Prostate gland (tissue), 2 donors: ENCODE data around the gene CACNA1F. TPM values are rescaled to one million over a fixed set of nuclear protein-coding genes. Genes with fewer than 3 reads are reported as not detected.
"Not testable (repeated sequence)": the region's sequence is repeated elsewhere in the genome, so short reads cannot be mapped to it uniquely, and the experiment has no call there.

ENCODE experiments used
- DNase-seq: peaks from one replicate; pipeline ENCODE4 v3.0.0-alpha.2; 2019; ENCODE audit warnings: low spot score
- H3K27ac ChIP-seq, 2 donors: fragments of 200-600 bp; sonication (generic); 2 replicates each; pipeline ENCODE4 v1.5.1; 2017 to 2019
- H3K27me3 ChIP-seq: fragments of 200-600 bp; sonication (generic); replicated peaks from 2 replicates; pipeline ENCODE4 v1.5.1; 2019; ENCODE audit not compliant: insufficient read depth
- H3K36me3 ChIP-seq, 2 donors: fragments of 200-600 bp; sonication (generic); 1 replicate in 1 of 2; 2 replicates in 1 of 2; pipeline versions ENCODE4 v1.5.1 to v1.8.1; 2017 to 2019
- H3K4me1 ChIP-seq: fragments of 200-600 bp; sonication (generic); replicated peaks from 2 replicates; pipeline ENCODE4 v1.5.1; 2019
- H3K4me3 ChIP-seq, 2 donors: fragments of 200-600 bp; sonication (generic); 2 replicates each; pipeline ENCODE4 v1.5.1; 2017 to 2019
- H3K9me3 ChIP-seq: fragments of 200-600 bp; sonication (generic); 2 replicates; pipeline ENCODE4 v1.5.1; 2017
- POLR2A ChIP-seq: fragments of 450-650 bp; IDR thresholded peaks from one replicate; pipeline ENCODE4 v1.6.1; 2016; ENCODE audit warnings: antibody characterized with exemption, mild to moderate bottlenecking
- POLR2AphosphoS5 ChIP-seq: sonication (generic); formaldehyde crosslinking; IDR thresholded peaks from one replicate; pipeline ENCODE4 v1.6.1; 2017; ENCODE audit warnings: antibody characterized with exemption
- WGBS: methylation state at CpG from one replicate; pipeline ENCODE4 v1.1.5; 2018; 5-methylcytosine and 5-hydroxymethylcytosine counted together
- intact Hi-C: fragments of 100-400 bp; cut with DNase I; formaldehyde crosslinking; loops from one replicate; pipeline ENCODE4 v1.14.2; 2022
- total RNA-seq, 2 donors: library from RNA; depleted of rRNA; stranded (reverse); fragments of >200 nt; gene quantifications; one replicate each; pipeline ENCODE4 v1.1.0, GENCODE V29; 2016
- TF ChIP-seq, protein P1 (sequence below), 4 experiments: fragments of 200-600 bp in 2 of 4; fragments of 450-650 bp in 2 of 4; sonication (generic) in 2 of 4; IDR thresholded peaks; 1 replicate in 3 of 4; 2 replicates in 1 of 4; pipeline ENCODE4 v1.5.1; 2016 to 2019; ENCODE audit warnings: antibody characterized with exemption in 4 of 4, mild to moderate bottlenecking in 2 of 4, moderate library complexity in 2 of 4

The CACNA1F gene
- total RNA-seq, 2 donors from 2014 or later = 0.17 TPM; not detected in 1

DNA sequence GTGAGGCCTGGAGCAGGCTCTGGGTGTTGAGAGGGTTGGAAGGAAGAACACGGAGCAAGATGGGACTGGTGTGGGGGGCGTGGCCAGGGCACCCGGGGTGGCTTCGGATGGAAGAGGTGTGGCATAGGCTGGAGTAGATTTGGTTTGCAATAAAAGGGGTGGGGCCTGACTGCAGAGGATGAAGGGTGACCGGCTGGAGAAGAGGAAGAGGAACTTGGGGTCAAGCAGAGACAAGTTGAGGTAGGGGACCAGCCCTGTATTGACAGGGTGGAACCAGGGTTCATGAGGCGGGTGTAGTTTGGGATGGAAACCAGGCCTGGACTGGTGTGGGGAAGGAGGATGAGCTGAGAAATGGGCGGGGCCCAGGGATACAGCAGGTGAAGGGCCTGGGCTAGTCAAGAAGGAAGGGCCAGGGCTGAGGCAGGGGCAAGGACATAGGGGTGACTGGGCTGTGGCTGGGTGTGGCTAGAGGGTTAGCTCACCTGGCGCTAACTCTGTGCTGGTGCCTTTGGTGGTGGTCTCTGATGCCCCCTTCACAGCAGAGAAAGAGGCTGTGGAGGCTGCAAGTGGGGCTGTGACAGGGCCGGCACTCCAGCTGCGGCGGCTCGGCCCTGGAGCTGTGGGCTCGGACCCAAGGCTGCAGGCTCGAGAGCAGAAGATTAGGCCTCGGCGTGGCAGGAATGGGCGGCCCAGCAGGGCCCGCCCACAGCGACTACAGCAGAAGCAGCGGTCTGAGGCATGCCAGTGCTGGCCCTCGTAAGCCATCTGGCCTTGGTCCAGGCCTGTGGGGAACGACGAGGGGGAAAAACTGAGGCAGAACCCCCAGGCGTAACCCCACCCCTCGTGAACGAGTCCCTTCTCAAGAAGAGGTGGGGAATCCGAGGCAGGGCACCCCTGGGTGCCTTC is 56.5 kb downstream of the CACNA1F start:
- no peaks in the 10 kb centered on the region for H3K4me1 ChIP-seq
- no peaks in the 10 kb centered on the region for H3K27me3 ChIP-seq
- intact Hi-C loops = no loop called here
- H3K27ac ChIP-seq = peak overlapping the region; percentile 45 to 50
- TF ChIP-seq, protein P1, sequence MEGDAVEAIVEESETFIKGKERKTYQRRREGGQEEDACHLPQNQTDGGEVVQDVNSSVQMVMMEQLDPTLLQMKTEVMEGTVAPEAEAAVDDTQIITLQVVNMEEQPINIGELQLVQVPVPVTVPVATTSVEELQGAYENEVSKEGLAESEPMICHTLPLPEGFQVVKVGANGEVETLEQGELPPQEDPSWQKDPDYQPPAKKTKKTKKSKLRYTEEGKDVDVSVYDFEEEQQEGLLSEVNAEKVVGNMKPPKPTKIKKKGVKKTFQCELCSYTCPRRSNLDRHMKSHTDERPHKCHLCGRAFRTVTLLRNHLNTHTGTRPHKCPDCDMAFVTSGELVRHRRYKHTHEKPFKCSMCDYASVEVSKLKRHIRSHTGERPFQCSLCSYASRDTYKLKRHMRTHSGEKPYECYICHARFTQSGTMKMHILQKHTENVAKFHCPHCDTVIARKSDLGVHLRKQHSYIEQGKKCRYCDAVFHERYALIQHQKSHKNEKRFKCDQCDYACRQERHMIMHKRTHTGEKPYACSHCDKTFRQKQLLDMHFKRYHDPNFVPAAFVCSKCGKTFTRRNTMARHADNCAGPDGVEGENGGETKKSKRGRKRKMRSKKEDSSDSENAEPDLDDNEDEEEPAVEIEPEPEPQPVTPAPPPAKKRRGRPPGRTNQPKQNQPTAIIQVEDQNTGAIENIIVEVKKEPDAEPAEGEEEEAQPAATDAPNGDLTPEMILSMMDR (IDR thresholded peaks at IDR 0.05) = no peak
- TF ChIP-seq POLR2A (no peak), POLR2AphosphoS5 (no peak)
- WGBS = 29% methylated on average over 8 of the region's 27 CpGs
- H3K36me3 ChIP-seq = no peaks in the 10 kb centered on the region
- H3K4me3 ChIP-seq = no peak overlapping the region
- no peaks in the 10 kb centered on the region for H3K9me3 ChIP-seq
- DNase-seq = no peak

DNA sequence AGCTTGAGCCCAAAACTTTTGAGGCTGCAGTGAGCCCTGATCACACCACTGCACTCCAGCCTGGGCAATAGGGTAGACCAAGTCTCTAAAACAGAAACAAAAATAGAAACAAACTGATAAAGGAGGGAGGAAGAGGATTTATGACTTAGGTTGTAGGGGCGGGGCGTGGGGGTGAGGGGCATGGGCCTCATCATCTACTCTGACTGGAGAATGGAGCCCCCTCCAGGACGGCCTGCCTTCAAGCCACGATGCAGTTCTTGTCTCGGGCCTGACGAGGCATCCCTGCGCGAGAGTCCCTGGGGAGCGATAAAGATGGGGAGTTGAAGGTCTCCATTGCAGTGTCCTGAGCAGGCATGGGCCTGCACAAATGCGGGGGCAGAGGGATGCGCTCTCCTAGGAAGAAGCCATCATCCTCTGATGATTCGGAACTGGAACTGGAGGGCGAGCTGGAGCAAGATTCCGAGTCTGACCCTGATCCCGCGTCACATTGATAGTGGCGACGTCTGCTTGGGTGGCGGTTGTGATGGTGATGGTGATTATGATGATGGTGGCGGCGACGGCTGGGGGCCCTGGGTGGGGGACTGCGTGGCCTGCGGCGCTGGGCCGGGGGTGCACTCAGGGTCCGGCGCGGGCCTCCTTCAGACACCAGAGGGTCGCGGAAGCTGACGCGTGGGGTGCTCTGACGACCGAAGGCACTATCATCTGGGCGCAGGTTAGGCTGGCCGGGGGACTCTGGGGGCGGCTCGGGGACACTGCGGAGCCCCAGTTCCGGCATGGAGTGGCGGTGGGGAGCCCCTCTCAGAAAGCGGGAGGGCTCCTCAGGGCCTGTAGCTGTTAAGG is 57.5 kb downstream of the CACNA1F start:
- Histone ChIP-seq H3K9me3 (no peaks in the 10 kb centered on the region), H3K36me3 (no peaks in the 10 kb centered on the region), H3K4me3 (no peak overlapping the region), H3K4me1 (no peaks in the 10 kb centered on the region), H3K27ac (no peak overlapping the region), H3K27me3 (no peaks in the 10 kb centered on the region)
- TF ChIP-seq, protein P1 (IDR thresholded peaks at IDR 0.05) = no peak
- no peak for TF ChIP-seq POLR2AphosphoS5
- TF ChIP-seq POLR2A = no peak
- WGBS = 86% methylated on average over 40 of the region's 43 CpGs
- DNase-seq = no peak
- intact Hi-C loops = no loop called here

DNA sequence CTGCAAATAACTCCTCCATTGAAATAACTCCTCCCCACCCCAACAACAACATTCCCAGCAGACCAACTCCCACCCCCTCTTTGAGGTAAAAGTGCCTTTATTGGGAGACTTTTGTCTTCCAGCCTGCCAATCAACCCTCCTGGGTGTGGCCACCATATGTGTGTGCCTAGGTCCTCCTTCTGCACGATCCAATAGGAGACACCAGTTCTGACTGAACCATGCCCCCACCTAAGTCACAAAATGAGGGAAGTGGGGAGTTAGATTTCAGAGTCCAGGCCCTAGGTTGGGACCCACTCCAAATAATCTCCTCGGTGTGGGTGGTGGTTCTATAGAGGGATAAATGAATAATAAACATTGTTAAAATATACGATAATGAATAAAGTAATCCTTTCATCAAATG is 58.4 kb downstream of the CACNA1F start:
- H3K36me3 ChIP-seq = no peaks in the 10 kb centered on the region
- 17% methylated on average over 3 of the region's 3 CpGs for WGBS
- H3K9me3 ChIP-seq = no peaks in the 10 kb centered on the region
- H3K4me1 ChIP-seq = no peaks in the 10 kb centered on the region
- intact Hi-C loops = no loop called here
- no peak overlapping the region for H3K27ac ChIP-seq
- no peak overlapping the region for H3K4me3 ChIP-seq
- no peak for DNase-seq
- TF ChIP-seq, protein P1 (IDR thresholded peaks at IDR 0.05) = no peak
- TF ChIP-seq POLR2A = no peak
- no peak for TF ChIP-seq POLR2AphosphoS5
- H3K27me3 ChIP-seq = no peaks in the 10 kb centered on the region

DNA sequence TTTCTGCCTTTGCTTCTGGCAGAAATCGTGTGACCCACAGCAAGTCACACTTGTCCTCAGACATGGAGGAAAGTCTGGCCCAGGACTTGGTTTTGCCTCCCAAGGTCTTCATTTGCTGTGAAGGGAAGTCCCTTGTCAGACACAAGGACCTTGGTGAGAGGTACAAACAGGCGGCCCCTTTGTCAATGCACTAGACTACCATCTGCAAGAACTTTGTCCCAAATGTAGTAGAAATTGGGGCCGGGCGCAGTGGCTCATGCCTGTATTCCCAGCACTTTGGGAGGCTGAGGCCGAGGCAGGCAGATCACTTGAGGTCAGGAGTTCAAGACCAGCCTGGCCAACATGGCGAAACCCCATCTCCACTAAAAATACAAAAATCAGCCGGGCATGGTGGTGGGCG is 59.6 kb downstream of the CACNA1F start:
- intact Hi-C loops, H3K4me1 ChIP-seq, H3K27ac ChIP-seq, DNase-seq, H3K9me3 ChIP-seq, H3K4me3 ChIP-seq, H3K36me3 ChIP-seq, H3K27me3 ChIP-seq: not testable (repeated sequence)
- WGBS = 94% methylated on average over 4 of the region's 8 CpGs

DNA sequence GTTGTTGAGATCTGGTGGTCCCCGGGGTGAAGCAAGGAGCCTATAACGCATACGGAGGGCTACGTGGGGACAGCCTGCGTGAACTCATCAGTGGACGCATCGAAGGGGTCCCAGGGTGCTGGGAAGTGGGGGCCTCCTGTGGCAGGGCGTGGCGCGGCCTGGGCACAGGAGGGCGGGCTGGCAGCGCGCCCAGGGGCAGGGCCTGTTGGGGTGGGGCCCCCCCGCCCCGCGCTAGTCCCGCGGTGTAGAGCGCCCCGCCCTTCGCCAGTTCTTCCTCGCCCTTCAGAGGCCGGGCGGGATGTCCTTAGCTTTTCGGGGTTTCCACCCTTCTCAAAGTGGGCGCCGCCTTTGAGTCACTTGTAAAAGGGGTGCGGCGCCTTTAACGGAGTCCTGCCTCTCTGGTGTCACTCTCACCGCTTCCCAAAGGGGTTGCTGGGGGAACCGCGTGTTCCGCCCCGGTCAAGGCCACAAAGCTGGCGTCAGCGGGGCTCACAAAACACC is 60.8 kb downstream of the CACNA1F start:
- Histone ChIP-seq H3K9me3 (no peaks in the 10 kb centered on the region), H3K27ac (peak overlapping the region; percentile 81 to 84), H3K27me3 (no peaks in the 10 kb centered on the region), H3K4me1 (no peaks in the 10 kb centered on the region), H3K36me3 (no peaks in the 10 kb centered on the region), H3K4me3 (peak overlapping the region; percentile 41 to 45)
- WGBS = 3% methylated on average over 8 of the region's 37 CpGs
- DNase-seq = peak; percentile 58
- intact Hi-C loops = no loop called here
- TF ChIP-seq POLR2A (peak; percentile 24), POLR2AphosphoS5 (peak; percentile 61)
- TF ChIP-seq, protein P1 (IDR thresholded peaks at IDR 0.05) = no peak
